Fibroblast of skin of right quadriceps (primary cell): ENCODE results near the gene COMMD9.
"Not testable (repeated sequence)": the region's sequence is repeated elsewhere in the genome, so short reads cannot be mapped to it uniquely, and the experiment has no call there.

ENCODE experiments used
- DNase-seq: peaks from one replicate; pipeline ENCODE4 v3.0.0-alpha.2; 2013

The COMMD9 gene

GRCh38 chr11:36289226-36289852 is at the start of gene COMMD9:
COMMD9 (minus strand) TSS chr11:36289424; CDS start chr11:36289412, 12 bp downstream.
- peak; percentile 90 for DNase-seq

DNA sequence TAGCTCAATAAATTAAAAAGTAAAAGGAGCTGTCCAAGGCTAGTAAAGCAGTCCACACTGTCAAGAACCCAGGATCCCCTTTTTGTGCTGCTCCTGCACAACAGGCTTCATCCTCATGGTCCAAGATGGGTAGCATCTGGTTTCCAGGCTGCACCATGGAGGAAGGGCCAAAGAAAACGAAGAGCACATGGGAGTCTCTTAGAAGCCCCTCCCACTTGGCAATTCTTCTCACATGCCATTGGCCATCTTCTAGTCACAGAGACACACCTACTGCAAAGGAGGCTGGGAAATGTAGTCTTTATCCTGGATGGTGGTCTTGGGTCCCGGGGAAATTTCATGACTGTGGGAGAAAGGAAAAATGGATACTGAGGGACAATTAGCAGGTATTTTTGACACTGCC is 44.7 kb upstream of the COMMD9 start:
- peak; percentile 56 for DNase-seq

GRCh38 chr11:36333468-36333867 is 44.2 kb upstream of the COMMD9 start:
- peak; percentile 64 for DNase-seq

DNA sequence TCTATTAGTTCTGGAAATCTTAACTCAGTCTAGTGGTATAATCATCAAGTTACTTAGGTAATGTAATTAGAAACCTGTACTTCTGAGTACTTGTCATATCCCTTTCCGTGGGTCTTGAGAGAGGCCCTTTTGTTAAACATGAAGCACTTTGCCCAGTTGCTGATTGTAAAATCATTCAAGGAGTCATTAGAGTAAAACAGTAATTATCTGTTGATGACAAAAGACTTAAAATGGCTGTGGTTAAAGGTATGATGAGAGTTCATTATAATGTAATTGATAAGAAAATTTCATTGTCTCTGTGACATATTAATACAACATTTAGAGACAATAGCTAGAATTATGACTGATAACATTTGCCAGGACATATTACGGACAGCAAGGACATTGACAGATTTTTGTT is 41.2 kb upstream of the COMMD9 start:
- no peak for DNase-seq

GRCh38 chr11:36328966-36329673 is 39.9 kb upstream of the COMMD9 start:
- DNase-seq = no peak

DNA sequence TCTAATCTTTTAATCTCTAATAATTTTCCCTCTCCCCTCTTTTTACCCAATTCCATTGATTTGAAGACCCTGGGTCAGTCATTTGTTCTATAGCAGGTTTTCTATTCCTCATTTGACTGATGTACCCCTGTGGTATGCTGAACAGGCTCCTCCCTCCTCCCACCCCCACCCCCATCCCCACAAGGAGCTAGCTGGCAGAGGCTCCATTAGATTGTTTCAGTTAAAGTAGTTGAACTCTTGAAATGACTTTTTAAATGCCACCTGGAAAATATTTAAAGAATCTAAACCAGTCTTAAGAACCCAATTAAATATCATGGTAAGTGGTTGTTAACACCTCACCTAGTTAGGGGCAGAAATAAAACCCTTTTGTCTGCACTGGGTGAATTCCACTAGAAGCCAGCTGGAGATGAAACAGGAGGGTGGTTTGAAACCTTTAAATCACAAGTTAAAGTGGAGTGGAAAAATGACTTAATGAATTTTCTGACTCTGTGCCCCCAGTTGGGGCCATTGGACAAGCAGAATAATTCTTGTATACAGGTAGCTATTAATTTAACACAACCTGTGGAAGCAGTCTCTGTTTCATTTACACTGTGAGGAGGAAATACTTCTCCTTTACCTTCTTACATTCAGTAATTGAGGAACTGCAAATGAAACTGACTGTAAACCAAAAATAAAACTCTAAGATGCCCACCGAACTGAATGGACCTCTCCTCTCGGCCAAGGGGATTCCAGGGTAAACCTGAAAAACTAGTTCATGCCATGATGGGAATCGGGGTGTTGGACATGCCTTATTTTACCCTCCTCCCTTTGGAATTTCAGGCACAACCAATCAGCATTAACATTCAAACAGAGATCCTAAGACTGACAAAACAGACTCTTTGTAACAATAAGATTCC is 37.5 kb upstream of the COMMD9 start:
- no peak for DNase-seq

DNA sequence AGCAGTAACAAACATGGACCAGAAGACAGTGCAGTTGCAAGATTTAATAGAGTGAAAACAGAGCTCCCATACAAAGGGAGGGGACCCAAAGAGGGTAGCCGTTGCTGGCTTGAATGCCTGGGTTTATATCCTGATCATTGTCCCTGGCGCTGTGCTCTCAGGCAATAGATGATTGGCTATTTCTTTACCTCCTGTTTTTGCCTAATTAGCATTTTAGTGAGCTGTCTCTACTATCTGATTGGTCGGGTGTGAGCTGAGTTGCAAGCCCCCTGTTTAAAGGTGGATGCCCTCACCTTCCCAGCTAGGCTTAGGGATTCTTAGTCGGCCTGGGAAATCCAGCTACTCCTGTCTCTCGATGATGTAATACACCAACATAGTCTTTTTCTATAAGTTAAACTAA is 36.2 kb upstream of the COMMD9 start:
- not testable (repeated sequence) for DNase-seq

DNA sequence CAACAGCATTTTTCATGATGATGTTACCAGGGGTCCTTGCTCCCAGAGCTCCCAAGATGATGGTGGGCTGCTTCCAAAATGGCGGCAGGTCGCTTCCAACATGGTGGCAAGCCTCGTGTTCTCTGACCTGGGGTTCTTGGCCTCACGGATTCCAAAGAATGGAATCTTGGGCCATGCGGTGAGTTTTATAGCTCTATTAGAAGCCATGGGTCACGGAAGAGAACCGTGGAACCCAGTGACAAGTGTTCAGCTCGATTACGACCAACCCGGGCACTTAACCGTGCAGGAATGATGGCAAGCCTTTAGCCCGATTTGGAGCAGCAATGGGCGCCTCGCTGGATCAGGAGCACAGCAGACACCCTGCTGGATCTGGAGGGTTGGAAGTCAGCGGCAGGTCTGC is 35.7 kb upstream of the COMMD9 start:
- DNase-seq = not testable (repeated sequence)

DNA sequence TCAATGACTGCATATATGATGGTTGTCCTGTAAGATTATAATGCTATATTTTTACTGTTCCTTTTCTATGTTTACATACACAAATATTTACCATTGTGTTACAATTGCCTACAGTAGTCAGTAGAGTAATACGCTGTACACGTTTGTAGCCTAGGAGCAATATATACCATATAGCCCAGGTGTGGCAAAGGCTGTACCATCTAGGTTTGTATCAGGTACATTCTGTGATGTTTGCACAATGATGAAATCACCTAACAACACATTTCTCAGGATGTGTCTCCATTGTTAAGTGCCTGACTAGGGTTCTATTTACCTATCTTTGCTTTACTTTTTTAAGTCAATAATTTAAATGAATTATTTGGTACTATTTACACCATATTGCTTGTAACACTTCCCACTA is 28.8 kb upstream of the COMMD9 start:
- DNase-seq = no peak

GRCh38 chr11:36316049-36316448 is 26.8 kb upstream of the COMMD9 start:
- DNase-seq = no peak

- no peak for DNase-seq
These were observed 25.2 kb upstream of the COMMD9 start for GRCh38 chr11:36314434-36314767.

DNA sequence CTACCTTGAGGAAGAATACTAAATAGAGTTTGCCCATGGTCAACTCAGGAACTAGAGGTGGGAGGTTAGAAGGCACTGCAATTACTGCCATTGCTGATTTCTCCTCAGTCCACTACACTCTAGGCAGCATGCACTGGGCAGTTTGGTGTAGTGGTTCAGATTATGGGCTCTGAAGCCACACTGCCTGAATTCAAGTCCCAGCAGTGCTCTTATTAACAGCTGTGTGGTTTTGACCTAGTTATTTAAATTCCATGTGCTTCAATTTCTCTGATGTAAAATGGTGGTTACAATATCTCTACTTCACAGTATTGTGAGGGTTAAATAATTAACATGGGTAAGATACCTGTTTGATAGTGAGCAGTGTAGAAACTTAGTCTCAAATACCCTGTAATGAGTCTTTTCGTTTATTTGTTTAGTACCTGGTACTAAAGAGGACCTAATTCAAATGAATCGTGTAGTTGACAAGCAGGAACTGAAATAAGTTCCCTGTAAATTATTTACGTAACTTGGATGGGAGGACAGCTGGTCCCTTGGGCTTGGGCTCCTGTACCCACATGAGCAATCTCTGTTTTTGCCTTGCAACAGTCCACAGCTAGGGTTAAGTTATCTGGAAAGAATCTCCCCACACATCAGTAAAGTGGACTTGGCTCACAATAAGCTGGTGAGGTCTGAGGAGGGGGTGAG is 24.7 kb upstream of the COMMD9 start:
- DNase-seq = no peak

- DNase-seq = peak; percentile 64
These were observed 23.6 kb upstream of the COMMD9 start for GRCh38 chr11:36312611-36313472.

GRCh38 chr11:36311926-36312595 is 22.8 kb upstream of the COMMD9 start:
- DNase-seq = no peak

DNA sequence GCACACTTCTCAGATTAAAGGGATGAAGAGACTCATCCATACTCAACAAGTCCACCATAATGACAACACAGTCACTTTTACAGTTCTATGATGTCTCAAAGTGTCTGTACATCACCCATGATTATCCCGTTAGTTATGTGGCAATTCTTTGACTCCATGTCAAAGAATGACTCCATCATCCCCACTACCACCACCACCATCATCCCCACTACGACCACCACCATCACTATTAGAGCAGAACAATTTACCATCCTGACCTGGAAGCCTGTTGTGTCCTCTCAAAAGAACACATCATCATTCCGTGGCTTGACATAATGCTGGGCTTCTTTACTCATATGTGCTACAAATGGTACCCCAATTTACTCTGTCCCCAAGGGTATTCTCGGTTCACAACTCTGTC is 20.6 kb upstream of the COMMD9 start:
- no peak for DNase-seq

- DNase-seq = no peak
These were observed 19.4 kb upstream of the COMMD9 start for GRCh38 chr11:36308577-36308976.

DNA sequence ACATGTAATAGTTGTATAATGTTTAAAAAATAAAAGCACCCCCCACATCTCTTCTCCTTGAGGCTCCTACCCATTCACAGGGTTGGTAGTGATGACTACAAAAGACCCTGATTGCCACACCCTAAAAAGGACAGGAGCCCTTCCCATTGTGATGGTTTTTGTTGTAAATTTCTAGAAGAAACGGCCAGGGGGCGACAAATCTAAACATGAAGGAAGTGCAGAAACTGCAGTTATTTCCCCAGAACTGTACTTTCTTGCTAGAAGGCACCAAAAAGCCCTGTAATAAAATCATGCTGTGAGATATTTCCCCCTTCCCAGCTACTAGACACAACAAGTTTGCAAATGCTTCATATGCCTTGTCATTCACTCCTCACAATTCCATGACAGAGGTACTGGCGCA is 17.7 kb upstream of the COMMD9 start:
- DNase-seq = peak; percentile 50

- no peak for DNase-seq
These were observed 15.8 kb upstream of the COMMD9 start for GRCh38 chr11:36305047-36305446.

DNA sequence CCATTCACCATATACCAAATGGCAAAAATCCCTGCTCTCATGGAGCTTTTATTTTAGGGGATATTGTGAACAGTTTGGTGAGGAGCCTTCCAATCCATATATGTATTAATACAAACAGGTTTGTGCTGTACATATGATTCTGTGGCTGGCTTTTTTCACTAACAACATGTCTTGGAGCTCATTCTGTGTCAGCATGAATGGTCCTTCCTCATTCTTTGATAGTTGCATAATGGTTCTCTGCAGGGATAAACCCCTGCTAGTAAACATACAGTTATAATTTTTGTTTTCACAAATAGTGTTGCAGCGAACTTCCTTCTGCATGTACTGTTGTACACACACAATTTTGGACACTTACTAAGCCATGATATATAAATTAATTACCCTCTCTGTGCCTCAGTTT is 15.1 kb upstream of the COMMD9 start:
- DNase-seq = no peak

GRCh38 chr11:36300650-36301049 is 11.4 kb upstream of the COMMD9 start:
- DNase-seq = no peak

- DNase-seq = peak; percentile 78
These were observed 7.8 kb upstream of the COMMD9 start for GRCh38 chr11:36296884-36297543.
